ENCODE results near the gene CALHM3.

The CALHM3 gene

DNA sequence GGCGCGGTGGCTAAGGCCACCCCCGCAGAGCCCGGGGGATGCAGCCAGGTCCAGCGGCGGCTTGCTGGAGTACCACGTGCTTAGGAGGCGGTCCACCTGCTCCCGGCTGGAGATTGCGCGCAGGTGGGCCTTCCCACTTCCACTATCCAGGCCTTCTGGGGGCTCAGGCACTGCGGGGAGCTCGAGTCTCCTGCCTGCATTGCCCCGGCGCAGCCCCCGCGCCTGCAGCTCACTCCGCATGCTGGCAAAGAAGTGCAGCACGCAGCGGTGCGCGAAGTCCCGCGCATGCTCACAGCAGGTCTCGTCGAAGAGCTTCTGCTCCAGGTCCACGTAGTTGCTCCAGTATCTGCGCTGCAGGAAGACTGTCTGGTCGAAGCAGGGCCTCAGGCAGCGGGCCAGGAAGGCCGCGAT is 5.8 kb downstream of the CALHM3 start:
- no peak for DNase-seq

DNA sequence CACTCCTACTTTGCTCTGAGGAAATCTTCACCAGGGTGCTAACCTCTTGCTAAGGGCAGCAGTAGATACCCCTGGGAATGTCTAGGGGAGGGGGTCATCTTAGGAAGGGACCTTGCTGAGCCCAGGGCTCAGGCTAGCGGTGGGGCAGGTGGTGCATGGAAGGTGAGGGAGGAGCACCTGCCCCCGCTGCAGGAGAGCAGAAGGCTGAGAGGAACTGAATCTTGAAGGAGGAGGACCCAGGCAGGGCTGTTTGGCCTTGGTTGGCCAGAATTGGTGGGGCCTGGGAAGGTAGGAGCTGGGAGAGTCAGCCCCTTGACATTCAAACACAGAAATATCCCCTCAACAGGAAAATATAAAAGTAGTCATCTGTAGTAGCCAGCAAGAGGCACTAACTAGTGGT is 7.0 kb downstream of the CALHM3 start:
- DNase-seq = no peak

DNA sequence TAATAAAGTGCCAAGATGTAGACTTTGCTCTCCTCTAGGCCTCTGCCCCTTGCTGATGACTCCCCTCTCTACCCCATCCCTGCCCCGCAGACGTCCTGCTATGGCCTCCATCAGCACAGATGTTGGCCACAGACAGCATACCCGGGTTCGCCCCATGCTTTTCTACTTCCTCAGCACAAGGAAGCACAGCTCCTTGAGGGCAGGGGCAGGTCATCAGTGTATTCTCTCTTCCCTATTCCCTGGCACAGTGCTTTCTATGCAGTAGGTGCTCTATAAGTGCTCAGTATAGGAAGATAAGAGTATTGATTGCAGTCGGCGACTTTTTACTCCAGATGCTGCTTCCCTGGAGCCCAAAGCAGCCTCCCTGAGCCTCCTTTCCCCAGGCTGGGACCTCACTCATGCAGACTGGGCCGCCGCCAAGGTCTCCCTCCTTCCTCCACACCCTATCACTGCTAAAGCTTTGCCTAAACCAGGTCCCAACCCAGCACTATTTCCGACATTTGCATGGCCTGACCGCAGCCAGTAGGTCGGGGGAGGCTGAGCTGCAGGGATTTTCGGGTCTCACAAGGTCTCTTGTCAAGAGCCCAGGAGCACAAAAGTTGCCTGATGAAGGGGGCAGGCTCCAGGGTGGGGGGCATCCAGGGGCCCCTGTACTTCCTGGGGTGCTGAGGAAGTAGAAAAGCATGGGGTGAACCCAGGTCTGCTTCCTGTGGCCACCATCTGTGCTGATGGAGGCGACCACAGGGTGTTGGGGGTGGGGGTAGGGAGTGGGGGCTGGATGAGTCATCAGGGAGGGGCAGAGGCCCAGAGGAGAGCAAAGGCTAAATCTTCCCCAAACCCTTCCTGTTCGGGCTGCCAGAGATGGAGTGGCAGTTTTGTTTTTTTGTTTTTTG is 8.0 kb downstream of the CALHM3 start:
- DNase-seq = peak; percentile 62

DNA sequence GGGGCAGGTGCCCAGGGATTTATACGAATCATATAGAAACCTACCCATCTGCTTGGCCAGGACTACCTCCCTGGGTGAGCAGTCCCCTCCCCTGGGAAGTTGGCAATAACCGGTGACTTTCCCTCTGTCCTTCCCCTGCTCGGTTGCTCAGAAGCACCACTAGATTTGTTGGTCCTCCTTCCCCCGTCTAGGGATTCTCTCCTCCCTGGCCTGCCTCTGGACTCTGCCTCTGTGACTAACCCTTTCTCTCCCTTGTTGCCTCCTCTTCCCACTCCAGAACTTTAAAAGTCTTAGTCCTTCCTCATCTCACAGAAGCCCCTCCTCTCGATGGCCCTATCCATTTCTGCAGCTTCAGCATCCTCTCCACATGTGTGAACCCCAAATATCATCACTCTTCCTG is 9.8 kb downstream of the CALHM3 start:
- no peak for DNase-seq

DNA sequence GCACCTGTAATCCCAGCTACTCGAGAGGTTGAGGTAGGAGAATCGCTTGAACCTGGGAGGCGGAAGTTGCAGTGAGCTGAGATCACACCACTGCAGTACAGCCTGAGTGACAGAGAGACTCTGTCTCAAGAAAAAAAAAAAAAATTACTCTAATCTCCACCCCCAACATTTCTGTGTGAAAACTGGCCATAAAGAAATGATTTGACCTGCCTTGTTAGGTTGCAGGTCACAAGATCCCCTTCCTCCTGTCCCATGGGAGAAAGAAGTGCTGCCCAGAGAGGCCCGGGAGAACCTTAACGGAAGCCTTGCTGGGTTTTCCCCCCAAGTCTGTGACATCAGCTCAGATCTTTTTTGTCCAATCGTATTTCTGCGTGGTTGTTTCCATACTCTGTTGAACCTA is 11.6 kb downstream of the CALHM3 start:
- no peak for DNase-seq

DNA sequence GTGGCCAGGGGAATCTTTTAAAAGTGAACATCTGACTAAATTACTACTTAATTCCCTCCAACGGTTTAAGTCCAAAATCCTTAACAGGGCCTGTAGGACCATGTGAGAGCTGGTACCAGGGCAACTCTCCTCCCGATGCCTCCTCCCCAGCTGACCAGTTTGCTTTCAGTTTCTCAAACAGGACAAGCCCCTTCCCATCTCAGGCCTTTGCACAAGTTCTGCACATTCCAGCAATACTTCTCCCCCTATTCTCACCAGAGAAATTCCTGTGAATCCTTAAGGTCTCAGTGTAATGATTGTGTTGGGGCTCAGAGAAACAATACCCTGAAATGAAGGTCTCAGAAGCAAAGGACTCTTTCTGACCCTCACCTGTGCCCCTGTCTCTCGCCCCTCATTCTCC is 12.3 kb downstream of the CALHM3 start:
- DNase-seq = no peak

DNA sequence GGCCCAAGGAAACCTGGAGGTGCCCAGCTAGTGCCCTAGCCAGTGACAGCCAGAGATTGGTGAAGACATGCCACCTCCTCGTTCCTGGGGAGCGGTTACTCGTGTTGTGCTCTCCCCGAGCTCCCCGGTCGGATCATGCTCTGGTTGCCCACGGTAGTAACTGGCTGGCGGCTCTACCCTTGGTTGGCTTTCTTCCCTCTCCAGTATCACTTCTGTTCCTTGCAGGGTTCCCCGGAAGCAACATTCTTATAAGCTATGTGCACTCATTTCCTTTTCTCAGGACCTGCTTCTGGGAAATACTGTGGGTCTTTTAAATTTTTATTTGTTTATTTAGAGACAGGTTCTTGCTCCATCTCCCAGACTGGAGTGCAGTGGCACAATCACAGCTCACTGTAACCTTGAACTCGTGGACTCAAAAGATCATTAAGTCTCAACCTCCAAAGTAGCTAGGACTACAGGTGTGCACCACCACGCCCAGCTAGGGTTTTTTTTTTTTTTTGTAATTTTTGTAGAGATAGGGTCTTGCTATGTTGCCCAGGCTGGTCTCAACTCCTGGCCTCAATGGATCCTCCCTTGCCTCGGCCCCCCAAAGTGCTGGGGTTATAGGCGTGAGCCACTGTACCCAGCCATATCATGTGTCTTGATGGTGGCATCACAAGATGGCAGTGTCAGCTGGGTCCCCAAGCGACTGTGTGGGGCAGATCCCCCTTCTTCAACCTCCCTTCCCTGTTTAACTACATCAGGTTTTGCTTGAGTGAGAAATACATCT is 13.4 kb downstream of the CALHM3 start:
- DNase-seq = no peak

DNA sequence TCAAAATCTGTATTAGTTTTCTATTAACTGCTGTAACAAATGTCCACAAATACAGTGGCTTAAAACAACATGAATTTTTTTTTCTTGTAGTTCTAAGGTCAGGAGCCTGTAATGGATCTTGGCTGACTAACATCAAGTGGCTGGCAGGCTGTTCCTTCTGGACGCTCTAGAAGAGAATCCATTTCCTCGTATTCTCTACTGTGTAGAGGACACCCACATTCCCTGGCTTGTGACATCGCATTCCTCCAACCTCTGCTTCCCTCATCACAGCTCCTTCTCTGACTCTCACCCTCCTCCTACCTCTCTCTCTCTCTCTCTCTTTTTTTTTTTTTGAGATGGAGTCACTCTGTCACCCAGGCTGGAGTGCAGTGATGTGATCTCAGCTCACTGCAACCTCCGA is 15.5 kb downstream of the CALHM3 start:
- no peak for DNase-seq

DNA sequence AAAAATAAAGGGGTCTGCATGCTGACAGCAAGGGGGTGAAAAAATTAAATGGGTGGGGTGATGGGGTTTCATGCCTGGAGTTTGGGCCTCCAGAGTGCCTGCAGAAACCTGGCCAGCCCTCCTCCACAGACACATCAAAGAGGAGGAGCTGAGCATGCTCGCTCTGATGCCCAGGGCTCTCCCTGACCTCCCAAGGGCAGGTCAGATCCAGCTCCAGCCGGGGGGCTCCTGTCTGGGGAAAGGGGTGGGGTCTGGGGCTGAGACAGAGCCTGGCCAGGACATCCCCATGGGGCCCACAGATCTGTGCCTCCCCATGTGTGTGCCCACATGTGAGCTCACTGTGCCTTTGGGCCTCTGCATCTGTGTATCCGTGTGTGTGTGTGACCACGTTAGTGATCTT is 19.4 kb downstream of the CALHM3 start:
- no peak for DNase-seq

DNA sequence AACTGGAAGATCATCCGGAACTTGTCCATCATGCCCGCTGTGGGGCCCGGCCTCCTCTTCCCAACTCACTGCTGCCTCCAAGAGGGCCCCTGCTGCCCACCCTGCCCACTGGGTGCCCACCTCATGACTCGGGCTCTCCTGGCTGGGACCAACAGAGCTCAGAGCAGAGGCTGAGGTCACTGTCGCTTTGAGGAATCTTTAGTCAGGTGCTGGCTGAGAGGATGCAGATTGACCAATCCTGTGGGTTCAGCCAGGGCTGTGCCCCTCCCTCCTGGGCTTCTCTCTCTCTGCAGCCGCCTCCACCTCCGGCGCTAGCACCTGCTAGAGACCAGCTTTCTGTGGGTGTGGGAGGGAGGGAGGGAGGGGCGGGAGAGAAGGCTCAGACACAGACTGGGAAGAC is 20.3 kb downstream of the CALHM3 start, which contains the start of gene CALHM1:
CALHM1 (minus strand) TSS at position 181 of the 400 bp plus-strand sequence; CDS start at position 32, 149 bp downstream.
- DNase-seq = no peak

DNA sequence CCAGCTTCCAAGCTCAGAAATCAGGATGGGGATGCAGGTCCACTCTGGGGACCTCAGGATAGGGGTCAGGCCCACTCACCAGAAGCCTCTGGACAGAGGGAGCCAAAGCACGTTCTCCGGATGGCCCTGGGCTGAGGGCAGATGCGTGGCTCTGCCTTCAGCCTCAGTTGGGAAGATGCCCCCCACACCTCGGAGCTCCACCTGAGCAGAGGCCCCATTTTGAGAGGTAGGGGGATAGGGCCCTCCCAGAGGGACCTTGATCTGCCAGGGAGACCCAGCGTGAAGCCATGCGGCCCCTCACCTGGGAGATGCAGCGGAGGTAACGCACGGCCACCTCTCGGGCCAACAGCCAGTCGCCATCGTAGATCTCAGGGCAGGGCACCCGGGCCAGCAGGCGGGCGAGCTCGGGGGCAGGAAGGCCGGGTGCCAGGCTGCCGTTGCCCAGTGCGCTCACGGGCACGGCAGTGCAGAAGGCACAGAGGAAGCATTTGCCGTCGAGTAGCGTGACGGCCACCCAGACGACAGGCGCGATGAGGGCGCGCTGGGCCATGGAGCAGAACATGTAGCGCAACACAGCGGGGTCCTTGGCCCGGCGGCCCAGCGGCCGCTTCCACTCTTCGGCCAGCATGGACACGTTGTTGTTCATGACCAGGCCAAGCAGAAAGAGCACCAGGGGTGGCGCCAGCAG is 21.0 kb downstream of the CALHM3 start:
- DNase-seq = no peak

DNA sequence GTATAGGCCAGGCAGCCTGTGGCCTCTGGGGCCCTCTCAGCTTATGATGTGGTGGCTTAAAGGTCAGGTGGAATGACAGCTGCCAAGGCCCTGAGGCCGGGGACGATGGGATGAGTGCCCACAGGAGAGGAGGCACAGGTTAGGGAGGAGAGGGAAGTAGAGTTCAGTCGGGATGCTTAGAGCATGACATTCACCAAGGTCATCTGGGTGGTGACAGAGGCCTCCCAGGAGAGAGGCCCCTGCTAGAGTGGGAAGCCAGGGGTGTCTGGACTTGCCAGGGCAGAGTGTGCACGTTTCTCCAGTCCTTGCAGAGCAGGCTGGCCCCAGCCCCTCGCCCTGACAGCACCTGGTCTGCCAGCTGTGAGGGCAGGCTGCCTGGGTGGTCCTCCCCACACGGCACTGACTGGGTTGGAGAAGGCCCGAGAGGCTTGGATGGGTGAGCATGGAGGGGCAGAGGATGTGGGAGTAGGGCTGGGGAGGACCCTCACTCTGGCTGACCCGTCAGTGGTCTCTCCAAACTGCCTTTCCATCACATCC is 21.8 kb downstream of the CALHM3 start:
- DNase-seq = no peak

DNA sequence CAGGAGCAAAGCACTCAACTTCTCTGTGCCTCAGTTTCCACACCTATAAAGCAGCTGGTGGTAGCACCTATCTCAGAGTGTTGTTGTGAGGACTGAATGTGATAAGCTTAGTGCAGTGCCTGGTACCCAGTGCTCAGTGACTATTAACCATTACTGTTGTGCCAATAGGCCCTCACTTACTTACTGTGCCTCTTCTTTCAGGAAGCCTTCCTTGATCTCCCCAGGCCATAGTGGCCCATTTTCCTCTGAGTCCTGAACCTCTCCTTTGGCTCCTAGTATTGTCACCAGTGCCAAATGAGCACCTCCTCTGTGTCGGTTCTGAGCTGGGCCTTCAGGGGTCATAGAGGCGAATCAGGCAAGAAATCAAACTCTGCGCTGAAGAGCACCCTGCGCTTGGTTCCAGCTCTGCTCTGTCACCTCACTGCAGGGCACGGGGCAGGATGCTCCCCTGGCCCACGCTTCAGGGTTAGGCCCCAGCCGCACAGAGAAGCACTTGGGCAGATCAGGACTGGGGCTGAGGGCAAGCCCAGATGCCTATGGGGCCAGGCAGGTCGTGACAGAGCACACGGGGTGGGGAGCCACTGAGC is 22.9 kb downstream of the CALHM3 start:
- DNase-seq = no peak

DNA sequence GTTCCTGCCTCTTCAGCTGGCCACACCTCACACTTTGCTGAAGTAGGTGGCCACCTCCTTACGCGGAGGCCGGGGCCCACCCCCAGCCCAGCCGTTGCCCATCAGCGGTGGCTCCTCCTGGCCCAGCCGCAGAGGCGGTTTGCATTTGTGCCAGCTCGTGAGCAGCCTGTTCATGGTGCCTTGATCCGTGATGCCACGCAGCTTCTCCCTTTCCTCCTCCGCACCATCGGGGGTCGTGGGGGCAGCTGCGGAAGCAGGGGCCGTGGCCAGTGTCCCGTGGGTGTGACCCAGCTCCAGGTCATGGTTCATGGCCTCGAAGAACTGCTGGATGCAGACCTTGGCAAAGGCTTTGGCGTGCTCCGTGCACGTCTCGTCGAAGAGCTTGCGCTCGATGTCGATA is 23.8 kb downstream of the CALHM3 start:
- DNase-seq = no peak

DNA sequence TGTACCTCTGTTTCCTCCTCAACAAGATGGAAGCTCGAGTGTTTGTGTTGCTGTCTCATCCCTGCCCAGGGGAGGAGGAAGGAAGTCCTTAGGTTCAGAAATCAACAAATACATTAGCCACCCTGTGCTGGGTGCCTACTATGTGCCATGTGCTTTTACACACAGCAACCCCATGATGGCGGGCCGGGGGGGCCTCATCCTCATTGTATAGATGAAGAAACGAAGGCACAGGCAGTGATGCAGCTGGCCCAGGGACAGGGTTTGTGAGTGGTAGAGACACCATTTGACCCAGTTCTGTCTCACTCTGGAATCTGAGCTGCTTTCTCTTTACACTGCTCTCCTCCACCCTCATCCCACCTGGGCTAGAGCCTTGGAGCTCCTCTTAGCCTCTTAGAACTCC is 25.0 kb downstream of the CALHM3 start:
- no peak for DNase-seq

DNA sequence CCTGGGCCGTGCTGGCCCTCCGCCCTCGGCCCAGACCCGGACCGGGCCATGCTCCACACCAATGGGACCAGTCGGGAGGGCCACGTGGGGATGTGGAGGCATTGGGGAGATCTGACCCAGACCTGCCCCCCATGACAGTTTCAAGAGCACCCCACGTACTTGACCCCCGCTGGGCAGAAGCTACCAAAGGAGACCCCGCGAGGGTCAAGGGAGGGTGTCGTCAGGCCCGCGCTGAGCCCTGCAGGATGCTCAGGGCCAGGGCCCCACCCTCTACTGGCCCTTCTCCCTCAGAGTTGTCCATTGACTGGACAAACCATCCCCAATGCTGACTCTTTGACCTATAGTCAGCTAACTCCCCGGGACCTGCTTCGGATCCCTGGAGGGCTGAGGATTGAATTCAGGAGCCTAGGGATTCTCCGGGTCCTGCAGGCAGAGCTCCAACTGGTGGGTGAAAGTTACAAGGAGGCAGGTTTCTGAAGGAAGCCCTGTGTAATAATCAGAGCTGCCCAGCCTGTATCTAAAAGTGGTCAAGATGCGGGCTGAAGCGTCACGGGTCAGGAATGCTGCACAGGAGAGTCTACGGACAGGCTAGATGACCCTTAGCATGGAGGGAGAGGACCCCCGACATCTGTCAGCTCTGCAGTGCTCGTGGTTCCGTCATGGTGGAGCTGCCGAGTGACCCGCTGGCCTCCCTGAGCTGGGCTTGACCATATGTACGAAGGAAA is 26.4 kb downstream of the CALHM3 start:
- no peak for DNase-seq

DNA sequence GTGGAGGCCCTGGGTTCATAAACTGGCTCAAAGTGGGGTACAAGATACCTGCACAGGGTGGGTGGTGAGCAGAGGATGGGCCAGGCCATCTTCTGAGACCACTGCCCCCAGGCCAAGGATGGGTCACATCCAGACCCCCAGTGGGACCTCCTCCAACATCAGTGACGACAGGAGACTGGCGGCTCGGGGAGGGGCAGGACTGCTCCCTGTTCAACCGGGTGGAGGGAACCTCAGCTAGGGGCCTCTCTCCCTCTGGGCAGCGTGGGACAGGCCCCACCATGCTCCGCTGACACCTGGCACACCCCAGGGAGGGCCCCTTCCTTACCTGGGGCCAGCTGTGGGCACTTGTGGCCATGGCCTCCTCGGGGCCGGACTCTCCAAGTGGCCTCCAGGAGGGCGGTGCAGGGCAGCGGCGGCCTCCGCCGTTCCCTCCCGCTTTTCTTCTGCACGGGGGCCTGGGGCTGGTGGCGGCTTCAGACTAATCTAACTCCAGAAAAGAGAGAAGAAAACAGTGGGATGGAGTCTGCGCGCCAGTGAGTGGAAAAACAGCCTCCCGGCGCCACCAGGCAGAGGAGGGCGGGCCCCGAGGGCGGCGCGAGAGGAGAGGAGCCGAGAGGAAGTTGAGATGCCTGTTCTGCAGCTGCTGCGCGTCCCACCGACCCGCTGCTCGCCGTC is 27.1 kb downstream of the CALHM3 start, which contains the start of gene CALHM2:
CALHM2 (minus strand) TSS at position 540 of the 675 bp plus-strand sequence. CDS start 2,429 bp downstream, outside the sequence.
- peak; percentile 46 for DNase-seq

DNA sequence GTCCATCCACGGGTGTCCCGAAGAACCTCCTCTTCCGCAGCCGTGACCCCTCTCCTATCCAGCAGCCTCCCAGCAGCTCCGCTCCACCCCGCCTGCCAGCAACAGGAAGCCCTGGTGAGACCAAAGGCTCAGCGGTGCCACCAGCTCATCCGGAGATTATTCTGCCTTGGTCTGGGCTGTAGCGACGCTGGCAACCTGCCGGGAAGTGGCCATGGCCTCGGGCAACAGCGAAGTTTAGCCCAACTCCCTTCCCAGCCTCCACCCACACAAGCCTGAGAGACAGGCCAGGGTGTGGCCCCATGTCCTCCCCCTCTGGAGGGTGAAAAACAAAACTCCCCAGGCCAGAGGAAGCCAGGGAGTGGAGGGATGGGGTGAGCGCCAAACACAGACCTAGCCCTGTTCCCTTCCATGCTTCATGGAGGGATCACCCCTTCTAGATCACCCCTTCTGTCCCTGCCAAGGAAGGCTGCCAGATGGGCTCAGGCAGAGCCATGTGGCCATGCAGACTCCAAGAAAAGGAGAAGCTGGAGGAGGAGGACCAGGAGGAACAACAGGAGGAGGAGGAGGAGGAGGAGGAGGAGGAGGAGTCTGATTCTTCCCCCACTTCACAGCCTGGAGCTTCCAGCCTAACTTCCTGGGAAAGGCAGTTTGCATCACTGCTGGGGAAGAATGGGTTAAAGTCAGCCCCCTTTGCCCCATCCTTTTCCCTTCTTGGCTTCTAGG is 27.8 kb downstream of the CALHM3 start:
- DNase-seq = peak; percentile 40

DNA sequence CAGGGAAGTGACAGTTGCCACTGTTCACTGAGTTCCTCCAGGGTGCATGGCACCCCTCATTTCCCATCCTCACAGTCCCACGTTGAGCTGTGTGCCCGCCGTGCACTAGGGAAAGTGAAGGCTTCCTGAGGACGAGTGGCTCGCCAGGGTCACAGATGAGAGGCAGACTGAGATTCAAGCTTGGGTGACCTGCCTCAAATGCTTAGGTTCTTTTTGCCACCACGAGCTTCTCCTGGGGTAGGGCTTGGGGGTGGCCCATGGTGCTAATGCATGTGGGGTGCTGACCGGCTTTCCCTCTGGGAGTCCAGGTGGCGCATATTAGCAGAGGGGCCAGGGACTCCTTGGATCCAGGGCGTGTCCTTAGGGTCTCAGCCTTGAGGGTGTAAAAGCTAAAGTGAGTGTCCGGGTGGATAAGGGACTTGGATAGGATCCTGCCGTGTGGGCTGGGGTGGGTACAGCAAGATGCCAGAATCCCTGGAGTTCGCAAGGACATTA is 28.8 kb downstream of the CALHM3 start:
- no peak for DNase-seq

All from T-helper 9 cell (primary cell).